GM15510 (cell line): ENCODE results near the gene HK3.

Source experiments
- POLR2A ChIP-seq: IDR thresholded peaks from 3 replicates; pipeline ENCODE4 v1.6.1; 2011; ENCODE audit warnings: borderline replicate concordance; ENCODE audit not compliant: insufficient read length; ENCODE audit errors: extremely low read depth

The HK3 gene

DNA sequence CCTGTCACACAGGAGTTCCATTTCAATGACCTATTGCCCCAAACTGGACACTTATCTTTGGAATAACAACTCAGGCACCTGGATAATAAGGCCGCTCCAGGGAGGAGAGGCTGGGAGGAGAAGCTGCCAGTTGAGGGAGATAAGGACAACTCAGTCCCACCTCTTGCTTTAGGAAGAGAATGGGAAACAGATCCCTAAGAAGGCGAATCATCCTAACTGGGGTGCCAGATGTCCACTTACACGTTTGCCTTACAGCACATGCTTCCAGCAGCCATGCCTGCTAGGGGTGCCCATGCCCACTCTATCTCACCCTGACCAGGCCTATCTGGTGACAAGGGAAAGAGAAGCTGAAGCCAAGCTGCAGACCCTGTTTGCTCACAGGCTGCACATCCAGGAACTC lies 6.5 kb downstream of the HK3 start:
- no peak for TF ChIP-seq POLR2A

DNA sequence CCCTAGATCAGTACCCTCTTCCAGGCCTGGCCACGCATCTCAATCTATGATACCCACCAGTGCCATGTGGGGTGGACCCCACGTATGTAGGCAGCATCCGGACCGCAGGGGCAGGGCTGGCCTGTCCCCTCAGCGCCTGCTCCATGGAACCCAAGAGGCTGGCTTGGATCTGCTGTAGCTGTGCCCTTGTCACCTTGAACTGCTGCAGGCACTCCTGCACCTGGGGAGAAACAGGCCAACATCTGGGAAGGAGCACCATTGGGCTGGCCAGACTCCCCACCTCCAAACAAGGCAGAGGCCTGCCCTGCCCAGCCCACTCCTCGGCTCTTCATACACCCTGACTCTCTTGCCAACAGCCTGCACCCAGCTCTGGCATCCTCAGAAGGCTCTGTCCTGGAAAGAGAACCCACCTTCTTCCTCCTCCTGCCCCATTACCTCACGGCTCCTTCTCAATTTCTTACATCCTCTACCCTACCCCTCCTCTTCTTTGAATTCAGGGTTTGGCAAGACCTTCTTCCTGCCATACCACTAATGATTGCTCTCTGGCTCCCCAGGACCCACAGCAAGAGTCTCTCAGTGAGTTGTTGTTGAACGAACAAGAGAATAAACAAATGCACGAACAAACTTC lies 7.7 kb downstream of the HK3 start:
- TF ChIP-seq POLR2A, result no peak

DNA sequence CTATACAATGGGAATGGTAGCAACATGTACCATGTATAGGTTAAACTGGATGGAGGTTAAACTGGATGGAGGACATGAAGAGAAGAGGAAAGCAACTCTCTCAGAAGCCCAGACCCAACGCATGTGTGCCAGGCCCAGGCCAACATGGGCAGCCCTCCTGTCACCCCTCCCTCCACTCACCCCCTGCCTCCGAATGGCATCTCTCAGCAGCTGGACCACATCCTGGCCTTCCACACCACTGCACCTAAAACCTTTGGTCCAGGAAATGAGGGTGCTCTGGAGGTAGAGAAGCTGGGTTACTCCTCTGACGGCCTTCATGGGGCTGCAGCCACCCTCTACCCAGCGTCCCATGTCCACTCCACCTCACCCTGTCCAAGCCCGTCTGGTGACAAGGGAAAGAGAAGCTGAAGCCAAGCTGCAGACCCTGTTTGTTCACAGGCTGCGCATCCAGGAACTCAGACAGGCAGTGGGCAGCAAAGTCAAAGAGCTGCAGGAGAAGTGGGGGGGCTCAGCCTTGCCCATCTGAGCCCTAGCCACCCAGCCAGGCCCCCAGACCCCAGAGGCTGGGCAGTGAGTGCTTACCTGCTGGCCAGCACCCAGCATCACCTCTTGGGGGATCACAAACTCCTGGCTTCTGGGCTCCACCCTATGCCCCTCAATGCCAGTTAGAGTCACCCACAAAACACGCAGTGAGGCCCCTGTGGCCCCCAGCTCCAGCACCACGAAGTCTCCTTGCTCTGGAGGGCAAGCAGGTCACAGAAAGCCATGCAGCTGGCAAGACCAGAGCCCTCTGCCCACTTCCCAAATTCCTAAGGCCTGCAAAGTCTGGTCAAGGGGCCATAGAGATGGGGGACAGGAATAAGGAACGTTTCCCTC lies 8.5 kb downstream of the HK3 start:
- no peak for TF ChIP-seq POLR2A

DNA sequence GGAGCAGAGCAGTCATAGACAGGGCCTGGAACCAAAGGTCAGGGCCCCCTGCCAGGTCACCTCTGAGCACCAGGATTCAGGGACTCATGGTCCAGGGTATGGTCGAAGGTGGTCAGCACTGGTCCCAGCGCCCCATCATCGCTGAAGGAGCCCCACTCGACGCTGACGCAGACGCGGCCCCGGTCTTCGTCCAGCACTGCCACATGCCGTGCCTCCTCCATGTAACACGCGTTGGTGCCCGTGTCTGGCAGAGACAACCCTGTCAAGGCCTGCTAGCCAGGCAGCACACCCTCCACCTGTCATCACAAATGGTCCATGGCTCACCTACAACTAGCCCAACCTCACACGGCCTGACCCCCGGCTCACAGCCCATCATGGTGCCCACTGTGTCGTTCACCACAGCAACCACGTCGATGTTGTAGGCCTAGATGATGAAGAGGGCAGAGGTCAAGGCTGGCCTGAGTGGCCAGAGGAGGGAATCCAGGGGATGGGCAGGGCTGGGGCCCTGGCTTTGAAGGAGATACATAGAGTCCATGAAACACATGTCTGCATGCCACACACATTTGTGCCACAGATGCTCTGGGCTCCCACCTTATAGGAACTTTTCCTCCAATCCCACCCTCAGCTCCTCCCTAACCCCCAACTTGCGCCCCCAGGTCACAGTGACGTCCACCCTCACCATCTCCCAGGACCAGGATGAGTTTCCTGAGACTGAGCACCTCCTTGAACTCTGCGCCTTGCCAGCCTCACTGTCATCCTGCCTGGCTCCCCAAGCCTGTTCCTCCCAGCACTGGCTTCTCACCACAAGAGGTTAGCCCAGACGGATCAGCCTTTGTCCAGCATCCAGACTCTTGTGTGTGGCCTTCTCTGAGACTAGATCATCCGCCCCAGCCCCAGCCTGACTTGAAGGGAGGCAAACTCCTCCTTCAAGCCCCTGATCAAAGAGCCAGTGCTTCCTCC lies 9.5 kb downstream of the HK3 start:
- TF ChIP-seq POLR2A, result no peak

DNA sequence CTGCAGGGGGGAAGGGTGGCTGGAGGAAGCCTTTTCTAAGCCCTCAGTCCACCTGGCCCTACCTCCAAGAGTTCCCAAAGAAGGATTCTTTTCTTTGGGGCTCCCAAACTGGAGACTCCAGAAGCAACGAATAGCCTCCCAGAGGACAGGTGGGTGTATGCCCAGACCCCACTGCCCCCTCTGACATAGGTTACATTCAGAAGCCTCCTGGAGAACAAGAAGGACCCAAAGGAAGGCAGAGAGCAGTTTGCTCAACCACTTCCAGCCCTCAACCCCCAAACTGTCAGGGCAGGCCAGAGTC lies 10.3 kb downstream of the HK3 start:
- no peak for TF ChIP-seq POLR2A

DNA sequence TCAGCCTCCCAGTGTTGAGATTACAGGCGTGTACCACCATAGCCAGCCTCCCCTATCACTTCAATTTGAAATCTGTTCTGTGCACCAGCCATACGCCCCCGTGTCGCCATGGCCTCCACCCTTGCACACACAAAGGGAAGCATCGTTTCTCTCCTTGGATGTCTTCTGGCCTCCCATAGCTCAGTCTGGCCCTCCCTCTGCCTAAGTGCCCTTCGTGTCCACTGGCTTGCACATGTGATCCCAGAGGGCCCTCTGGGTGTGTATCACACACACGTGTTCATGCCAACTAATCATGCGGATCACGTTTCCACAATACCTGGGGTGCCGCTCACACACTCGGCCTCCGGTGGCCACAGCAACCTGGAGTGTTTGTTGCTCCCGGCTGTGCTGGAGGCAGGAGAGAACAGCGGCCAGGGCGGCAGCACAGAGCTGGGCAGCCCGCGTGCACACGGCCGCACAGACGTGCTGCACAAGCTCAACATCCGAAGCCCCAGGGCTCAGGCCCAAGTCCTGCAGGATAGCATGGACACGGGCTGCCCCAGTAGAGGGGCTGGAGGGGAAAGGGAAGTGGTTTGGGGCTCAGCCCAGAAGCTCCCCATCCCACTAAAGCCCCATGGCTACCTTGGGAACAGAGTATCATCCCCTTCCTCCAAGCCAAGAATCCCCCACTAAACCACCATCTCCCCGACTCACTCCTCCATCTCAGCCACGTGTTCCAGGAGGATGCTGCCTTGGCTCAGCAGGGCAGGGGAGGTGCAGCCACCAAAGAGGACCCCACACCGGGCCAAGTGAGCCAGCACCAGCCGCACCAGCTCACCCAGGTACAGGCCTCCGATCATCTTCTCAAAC lies 10.9 kb downstream of the HK3 start:
- TF ChIP-seq POLR2A, result no peak

DNA sequence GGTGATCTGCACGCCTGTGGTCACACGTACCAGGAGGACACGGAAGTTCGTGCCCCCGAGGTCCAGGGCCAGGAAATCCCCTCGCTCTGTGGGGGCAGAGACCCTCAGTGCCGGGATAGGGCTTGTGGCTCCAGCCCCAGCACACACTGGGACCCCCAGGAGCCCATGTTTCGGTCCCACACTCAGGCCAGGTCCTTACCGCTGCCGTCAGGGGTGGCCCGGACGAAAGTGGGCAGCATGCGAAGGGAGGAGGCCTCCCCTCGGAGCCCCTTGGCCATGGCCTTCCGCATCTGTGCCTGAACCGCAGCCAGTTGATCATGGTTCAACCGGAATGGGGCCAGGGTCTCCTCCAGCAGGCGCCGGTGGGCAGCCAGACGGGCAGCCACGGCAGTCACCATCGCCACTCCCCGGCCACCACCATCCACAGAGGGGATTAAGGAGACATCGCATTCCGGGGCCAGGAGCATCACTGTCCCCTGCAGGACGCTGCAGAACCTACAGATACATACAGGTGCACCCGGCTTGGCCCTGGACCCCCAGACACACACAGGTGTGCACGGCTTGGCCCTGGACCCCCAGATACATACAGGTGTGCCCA lies 11.8 kb downstream of the HK3 start:
- TF ChIP-seq POLR2A, result no peak

DNA sequence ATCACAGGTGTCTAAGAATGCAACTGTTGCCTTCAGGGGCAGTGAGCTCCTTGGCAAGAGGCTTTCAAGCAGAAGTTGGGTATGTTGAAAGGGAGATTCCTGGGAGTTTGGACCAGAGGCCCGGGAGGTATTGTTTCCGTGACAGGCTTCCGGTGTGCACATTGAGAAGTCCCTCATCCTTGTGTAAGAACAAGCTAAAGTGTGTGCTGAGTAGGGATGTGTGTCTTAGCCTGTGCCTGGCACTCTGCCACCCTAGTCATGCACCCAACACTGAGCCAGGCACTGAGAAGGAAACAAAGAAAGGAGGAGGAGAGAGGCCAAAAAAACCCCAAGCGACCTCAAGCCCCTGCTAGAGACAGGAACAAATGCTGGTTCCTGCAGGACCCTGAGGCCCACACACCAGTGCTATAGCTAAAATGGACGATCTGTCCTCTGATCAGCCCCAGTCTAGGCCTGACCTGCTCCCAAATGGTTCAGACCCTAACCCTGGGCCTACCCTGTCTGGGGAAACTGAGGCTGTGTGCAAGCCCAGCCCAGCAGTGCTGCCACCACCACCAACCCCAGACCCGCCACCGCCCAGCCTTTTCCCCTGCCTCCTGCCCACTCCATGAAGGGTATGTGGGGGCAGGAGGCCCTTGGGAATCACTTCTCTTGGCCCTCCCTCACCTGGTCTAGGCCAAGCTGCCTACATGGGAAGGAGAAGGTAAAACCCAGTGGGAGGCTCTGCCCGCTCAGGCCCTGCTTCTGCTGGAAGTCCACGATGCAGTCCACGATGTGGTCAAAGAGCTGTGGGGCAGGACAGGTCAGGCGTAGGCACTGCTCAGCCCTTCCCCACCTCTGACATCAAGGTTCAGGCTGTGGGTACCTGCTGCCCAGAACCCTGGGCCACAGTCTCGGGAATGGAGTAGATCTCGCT lies 12.6 kb downstream of the HK3 start:
- TF ChIP-seq POLR2A, result no peak

DNA sequence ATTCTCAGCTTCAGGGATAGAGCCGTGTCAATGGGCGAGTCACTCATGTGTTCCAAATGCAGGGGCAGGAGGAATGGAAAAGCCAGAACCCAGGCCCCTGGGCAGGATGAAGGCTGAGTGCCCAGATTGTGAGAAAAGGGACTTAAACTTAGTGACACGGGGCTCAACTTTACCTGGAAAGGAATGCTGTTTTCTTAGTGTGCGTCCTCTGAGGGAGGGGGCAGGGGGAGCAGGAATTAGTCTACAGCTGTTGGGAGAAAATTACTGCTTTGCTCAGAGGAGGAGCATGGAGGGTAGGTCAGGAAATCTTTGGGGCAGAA lies 14.6 kb downstream of the HK3 start:
- TF ChIP-seq POLR2A, result no peak

DNA sequence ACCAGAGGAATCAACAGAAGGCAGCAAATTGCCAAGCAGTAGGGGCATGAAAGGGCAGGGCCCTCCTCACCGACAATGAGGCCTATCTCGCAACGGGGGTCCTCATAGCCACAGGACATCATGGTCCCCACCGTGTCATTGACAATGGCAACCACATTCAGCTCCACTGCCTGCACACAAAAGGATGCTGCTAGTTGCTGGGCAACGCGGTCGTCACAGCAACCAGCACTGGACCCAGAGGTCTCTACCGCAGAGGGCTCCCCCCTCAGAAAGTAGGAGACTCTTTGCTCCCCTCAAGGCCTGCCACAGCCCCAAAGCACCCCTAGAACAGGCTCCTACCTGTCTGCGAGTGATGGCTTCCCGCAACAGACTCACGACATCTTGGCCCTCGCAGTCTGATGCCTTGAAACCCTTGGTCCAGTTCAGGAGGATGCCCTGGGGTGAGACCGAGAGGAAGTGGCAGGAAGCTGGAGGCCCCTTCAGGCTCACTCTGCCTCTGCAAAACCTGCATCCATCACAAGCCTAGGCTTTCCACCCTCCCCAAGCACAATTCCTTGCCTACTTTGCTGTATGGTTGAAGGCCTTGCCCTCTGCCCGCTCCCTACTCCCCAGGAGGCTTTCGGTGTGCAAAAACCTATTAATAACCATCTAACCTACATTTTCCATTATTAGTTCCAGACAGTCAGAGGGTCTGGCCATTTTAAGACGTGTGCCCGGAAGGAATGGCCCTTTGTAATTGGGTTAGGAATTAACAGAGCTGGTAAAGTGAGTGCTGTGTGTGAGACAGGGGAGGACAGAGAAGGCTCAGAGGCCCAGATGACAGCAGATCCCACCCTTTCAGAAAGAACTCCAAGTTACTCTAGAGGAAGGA lies 15.2 kb downstream of the HK3 start:
- TF ChIP-seq POLR2A, result no peak

DNA sequence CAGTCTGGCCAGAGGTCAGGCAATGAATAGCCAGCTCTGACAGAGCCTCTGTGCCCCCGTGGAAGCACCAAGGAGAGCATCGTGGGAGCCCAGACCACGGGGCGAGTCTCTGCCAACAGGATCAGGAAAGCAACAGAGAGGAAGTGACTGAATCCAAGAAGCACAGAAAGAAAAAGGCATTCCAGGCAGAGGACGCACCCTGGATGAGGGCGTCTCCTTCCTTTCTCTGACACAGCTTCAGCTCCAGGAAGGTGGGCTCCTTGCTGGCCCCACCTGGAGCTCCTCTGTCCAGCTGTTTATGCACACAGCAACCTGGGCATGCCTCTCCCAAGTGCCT lies 16.6 kb downstream of the HK3 start:
- TF ChIP-seq POLR2A, result no peak

DNA sequence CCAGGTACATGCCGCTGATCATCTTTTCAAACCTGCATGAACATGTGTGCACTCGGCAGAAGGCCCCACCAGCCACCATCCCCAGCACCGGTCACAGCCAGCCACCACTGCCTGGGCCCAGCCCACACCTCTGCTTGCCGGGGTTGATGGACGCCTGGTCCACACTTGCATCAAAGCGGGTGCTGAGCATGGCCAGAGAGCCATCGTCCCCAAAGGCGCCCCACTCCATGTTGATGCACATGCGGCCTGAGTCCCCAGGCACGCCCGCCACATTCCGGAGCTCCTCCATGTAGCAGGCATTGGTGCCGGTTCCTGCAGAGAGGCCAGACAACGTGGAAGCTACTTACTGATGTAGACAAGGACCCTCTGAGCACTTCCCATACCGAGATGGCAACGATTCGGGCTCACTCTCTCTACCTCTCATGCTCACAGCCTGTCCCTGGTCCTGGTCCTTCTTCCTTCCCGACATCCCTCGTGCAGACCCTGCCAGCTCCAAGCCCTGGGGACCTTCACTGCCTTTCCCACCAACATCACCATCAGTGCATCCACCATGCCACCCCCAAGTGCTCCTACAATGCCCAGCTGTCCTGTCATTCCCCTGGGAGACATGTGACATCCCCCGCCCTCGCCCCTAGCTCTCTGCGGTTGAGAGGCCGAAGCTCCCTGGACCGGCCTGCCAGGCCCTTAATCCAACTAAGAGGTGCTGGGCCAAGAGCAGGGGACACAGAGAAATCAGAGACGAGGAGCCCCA lies 17.2 kb downstream of the HK3 start:
- no peak for TF ChIP-seq POLR2A
